ENCODE results near the gene ULK4.
"Not testable (repeated sequence)": the region's sequence is repeated elsewhere in the genome, so short reads cannot be mapped to it uniquely, and the experiment has no call there.

Gene ULK4

GRCh38 chr3:41419809-41420208, 542.1 kb downstream of the ULK4 start:
- peak; percentile 62 to 65 for DNase-seq

GRCh38 chr3:41418961-41419691, 542.8 kb downstream of the ULK4 start:
- DNase-seq: no peak

GRCh38 chr3:41417574-41417973, 544.3 kb downstream of the ULK4 start:
- no peak for DNase-seq

- DNase-seq: no peak
Measured at GRCh38 chr3:41411065-41411464, 550.8 kb downstream of the ULK4 start.

- DNase-seq: no peak
Measured at GRCh38 chr3:41405466-41405865, 556.4 kb downstream of the ULK4 start.

- DNase-seq: no peak
Measured at GRCh38 chr3:41404582-41404981, 557.3 kb downstream of the ULK4 start.

- no peak for DNase-seq
Measured at GRCh38 chr3:41394896-41395295, 567.0 kb downstream of the ULK4 start.

- DNase-seq: not testable (repeated sequence)
Measured at GRCh38 chr3:41370765-41371535, 591.0 kb downstream of the ULK4 start.

GRCh38 chr3:41370307-41370706, 591.6 kb downstream of the ULK4 start:
- no peak for DNase-seq

- DNase-seq: no peak
Measured at GRCh38 chr3:41369838-41370237, 592.1 kb downstream of the ULK4 start.

- no peak for DNase-seq
Measured at GRCh38 chr3:41365973-41366372, 595.9 kb downstream of the ULK4 start.

- no peak for DNase-seq
Measured at GRCh38 chr3:41364736-41365135, 597.2 kb downstream of the ULK4 start.

- DNase-seq: no peak
Measured at GRCh38 chr3:41363830-41364523, 597.9 kb downstream of the ULK4 start.

- no peak for DNase-seq
Measured at GRCh38 chr3:41362638-41363559, 599.0 kb downstream of the ULK4 start.

GRCh38 chr3:41357271-41357670, 604.6 kb downstream of the ULK4 start:
- no peak for DNase-seq

GRCh38 chr3:41356775-41357174, 605.1 kb downstream of the ULK4 start:
- DNase-seq: no peak

GRCh38 chr3:41352510-41352909, 609.4 kb downstream of the ULK4 start:
- no peak for DNase-seq

- DNase-seq: no peak
Measured at GRCh38 chr3:41350441-41350840, 611.5 kb downstream of the ULK4 start.

- no peak for DNase-seq
Measured at GRCh38 chr3:41348401-41348800, 613.5 kb downstream of the ULK4 start.

GRCh38 chr3:41346698-41347270, 615.1 kb downstream of the ULK4 start:
- DNase-seq: no peak

- DNase-seq: no peak
Measured at GRCh38 chr3:41345788-41346187, 616.1 kb downstream of the ULK4 start.

GRCh38 chr3:41339758-41340157, 622.1 kb downstream of the ULK4 start:
- DNase-seq: no peak

Data from AML-193 (cell line).